ENCODE results near the gene CBX6.

GRCh38 chr22:38890377-38890776 is 18.4 kb upstream of the CBX6 start:
- TF ChIP-seq CTCF (IDR thresholded peaks at IDR 0.05; ENCODE audit: borderline replicate concordance, extremely low read depth, low read length, poor library complexity, severe bottlenecking) (no peak), EZH2 (IDR thresholded peaks at IDR 0.05; ENCODE audit: borderline replicate concordance, low read depth, low read length, severe bottlenecking) (no peak)
